GM12878 (cell line): ENCODE measurements around the gene RAB28. TPM values are rescaled to one million over a fixed set of nuclear protein-coding genes. Genes with fewer than 3 reads are reported as not detected.

Experiments used
- ATAC-seq: fragments of 200-7000 bp; cut with Tn5 transposase; 3 replicates; pipeline ENCODE4 v1.9.1; 2020; ENCODE audit warnings: mild to moderate bottlenecking, moderate library complexity
- BruUV-seq: library from RNA; stranded (reverse); fragments of 400-500 nt; replicated peaks from 2 replicates; lab custom pipeline; 2021; lab: Mats Ljungman, UMichigan
- CTCF ChIA-PET: fragments of 300-600 bp; sonication (Branson Sonifier 250); formaldehyde crosslinking; extraction: SDS; loops from one replicate; lab custom pipeline; 2021; ENCODE audit warnings: inconsistent platforms; lab: Yijun Ruan, JAX
- POLR2A ChIA-PET: fragments of 350-600 bp; formaldehyde crosslinking; extraction: SDS; loops from one replicate; lab custom pipeline; 2021; ENCODE audit warnings: inconsistent platforms; lab: Charles Lee
- RAD21 ChIA-PET: fragments of 300-600 bp; sonication (Branson Sonifier 250); formaldehyde crosslinking; loops from one replicate; lab custom pipeline; 2023; ENCODE audit warnings: antibody characterized with exemption; ENCODE audit not compliant: unreplicated experiment; lab: Charles Lee
- SMC1A ChIA-PET: fragments of 300-600 bp; sonication (Branson Sonifier 250); formaldehyde crosslinking; loops from one replicate; lab custom pipeline; 2023; ENCODE audit not compliant: unreplicated experiment, uncharacterized antibody; lab: Charles Lee
- DNase-seq: peaks from one replicate; pipeline ENCODE4 v3.0.0-alpha.2; 2011; ENCODE audit warnings: low read depth, low spot score
- FAIRE-seq: peaks from 3 replicates; lab custom pipeline; 2011; peaks lifted over from hg19 to GRCh38; lab: Jason Lieb, UNC
- H2AFZ ChIP-seq: 2 replicates; pipeline ENCODE4 v1.6.0; 2011; ENCODE audit warnings: low read depth, low read length, control low read depth; ENCODE audit not compliant: control insufficient read depth
- H3K27ac ChIP-seq: 2 replicates; pipeline ENCODE4 v1.5.1; 2011; ENCODE audit warnings: control low read depth; ENCODE audit not compliant: control insufficient read depth, insufficient read depth
- H3K27me3 ChIP-seq, 2 experiments: replicated peaks in 1 of 2; 2 replicates each; pipeline versions ENCODE4 v1.6.0 to v1.6.1; 2011; ENCODE audit warnings: low read length in 1 of 2; ENCODE audit not compliant: control insufficient read depth in 2 of 2, insufficient read depth in 2 of 2
- H3K36me3 ChIP-seq, 2 experiments: 2 replicates each; pipeline ENCODE4 v1.5.1; 2011; ENCODE audit warnings: low read length in 1 of 2; ENCODE audit not compliant: control insufficient read depth in 2 of 2, insufficient read depth in 2 of 2
- H3K4me1 ChIP-seq: 2 replicates; pipeline ENCODE4 v1.6.1; 2011; ENCODE audit warnings: mild to moderate bottlenecking, low read length, moderate library complexity, mixed read lengths; ENCODE audit not compliant: control insufficient read depth, insufficient read depth
- H3K4me2 ChIP-seq: 2 replicates; pipeline ENCODE4 v1.6.0; 2011; ENCODE audit warnings: control low read depth; ENCODE audit not compliant: control insufficient read depth, insufficient read depth
- H3K4me3 ChIP-seq: fragments of 200-600 bp; sonication (generic); 2 replicates; pipeline ENCODE4 v1.5.1; 2016
- H3K79me2 ChIP-seq: 2 replicates; pipeline ENCODE4 v1.6.0; 2011; ENCODE audit warnings: low read length; ENCODE audit not compliant: control insufficient read depth, insufficient read depth
- H3K9ac ChIP-seq: 2 replicates; pipeline ENCODE4 v1.8.0; 2011; ENCODE audit warnings: low read length, control low read depth, mixed read lengths; ENCODE audit not compliant: control insufficient read depth, insufficient read depth
- H3K9me3 ChIP-seq: replicated peaks from 3 replicates; pipeline ENCODE4 v1.5.1; 2011; ENCODE audit warnings: mild to moderate bottlenecking, low read length; ENCODE audit not compliant: control insufficient read depth, insufficient read depth
- H4K20me1 ChIP-seq: 2 replicates; pipeline ENCODE4 v1.6.0; 2011; ENCODE audit not compliant: control insufficient read depth, insufficient read depth
- BHLHE40 ChIP-seq, 2 experiments: fragments of 450-650 bp in 1 of 2; IDR thresholded peaks; 2 replicates each; pipeline ENCODE4 v1.6.1; 2011 to 2017; ENCODE audit warnings: low read depth in 2 of 2, borderline replicate concordance in 1 of 2, improper control_type of control experiment in 1 of 2, low read length in 1 of 2, mild to moderate bottlenecking in 1 of 2
- CBX3 ChIP-seq: fragments of 200-600 bp; sonication (generic); IDR thresholded peaks from 2 replicates; pipeline ENCODE4 v1.6.1; 2016; ENCODE audit warnings: low read depth, borderline replicate concordance
- E2F8 ChIP-seq: fragments of 450-650 bp; IDR thresholded peaks from 2 replicates; pipeline ENCODE4 v1.6.1; 2018; ENCODE audit warnings: mild to moderate bottlenecking, low read depth, moderate library complexity; ENCODE audit not compliant: partially characterized antibody
- MTA3 ChIP-seq: IDR thresholded peaks from 2 replicates; pipeline ENCODE4 v1.6.1; 2012; ENCODE audit warnings: low read length, inconsistent platforms, borderline replicate concordance
- PAX8 ChIP-seq: fragments of 450-650 bp; IDR thresholded peaks from 2 replicates; pipeline ENCODE4 v1.6.1; 2017; ENCODE audit warnings: mild to moderate bottlenecking, moderate library complexity
- WGBS: methylation state at CpG from one replicate; pipeline ENCODE4 v1.1.6; 2016; ENCODE audit warnings: low lambda C conversion rate; ENCODE audit not compliant: insufficient replicate concordance, insufficient coverage; ENCODE audit errors: missing lambda C conversion rate; 5-methylcytosine and 5-hydroxymethylcytosine counted together
- in situ Hi-C: fragments of 300-500 bp; cut with MboI; formaldehyde crosslinking; loops from 9 replicates; pipeline ENCODE4 v1.14.3; 2018; ENCODE audit warnings: mixed read lengths
- intact Hi-C: fragments of 100-400 bp; cut with micrococcal nuclease; formaldehyde crosslinking; loops from one replicate; pipeline ENCODE4 v1.14.2; 2022; ENCODE audit not compliant: unreplicated experiment
- polyA plus RNA-seq, 11 experiments: library from polyadenylated mRNA; depleted of rRNA in 4 of 11; unstranded in 6 of 11; stranded (reverse) in 5 of 11; fragments of >200 nt; fragmentation: Nextera tagmentation in 4 of 11; fragmentation: Illumina TruSeq in 1 of 11; extraction: Ambion mirVana in 4 of 11; extraction: Trizol in 1 of 11; gene quantifications; 1 replicate in 1 of 11; 2 replicates in 10 of 11; pipeline versions ENCODE4 v1.2.1 to v1.2.3, GENCODE V29; 2011 to 2016; ENCODE audit warnings: inconsistent platforms in 2 of 11, missing spikeins in 2 of 11, low read depth in 1 of 11
- total RNA-seq, 4 experiments: library from RNA; depleted of rRNA in 3 of 4; stranded (reverse); fragments of >200 nt in 3 of 4; fragmentation: Illumina TruSeq in 1 of 4; extraction: Trizol in 1 of 4; gene quantifications; 2 replicates each; pipeline versions ENCODE4 v1.2.1 to v1.2.3, GENCODE V29; 2013 to 2021

The RAB28 gene
- total and polyA plus RNA-seq, 10 of the 15 experiments (the other 5 are each of a cell fraction or from before 2014, with no cell fraction given): 5.8 to 29.3 (median 16.9) TPM

- Histone ChIP-seq H4K20me1 (no peaks in the 10 kb centered on the region), H3K4me1 (peaks cover 6% of the 10 kb centered on the region), H3K36me3 (no peaks in the 10 kb centered on the region), H3K27ac (no peak overlapping the region), H3K9ac (no peak overlapping the region), H3K79me2 (no peaks in the 10 kb centered on the region), H3K9me3 (peaks cover 10% of the 10 kb centered on the region), H3K4me2 (no peak overlapping the region), H3K27me3 (peaks cover 8 to 13% of the 10 kb centered on the region in 2 experiments), H2AFZ (no peak overlapping the region), H3K4me3 (no peak overlapping the region)
- ChIA-PET RAD21 (no interaction called here), CTCF (no interaction called here), SMC1A (no interaction called here), POLR2A (no interaction called here)
- ATAC-seq (no peak), FAIRE-seq (no peak), DNase-seq (no peak)
- TF ChIP-seq BHLHE40 (IDR thresholded peaks at IDR 0.05; ENCODE audit: borderline replicate concordance in 1 of 2, low read depth in 2 of 2, low read length in 1 of 2) (no peak), PAX8 (no peak), E2F8 (no peak), CBX3 (no peak), MTA3 (no peak)
- intact Hi-C loops (no loop called here), in situ Hi-C loops (no loop called here)
- WGBS: 60% methylated on average over 17 of the region's 17 CpGs
- BruUV-seq: no TSS peak
Observed at GRCh38 chr4:13523105-13523477, 39.0 kb upstream of the RAB28 start.
